ENCODE measurements around the gene GID8.
A peak's percentile ranks its signal among the peaks of the same experiment; 100 is the strongest.

Gene GID8

DNA sequence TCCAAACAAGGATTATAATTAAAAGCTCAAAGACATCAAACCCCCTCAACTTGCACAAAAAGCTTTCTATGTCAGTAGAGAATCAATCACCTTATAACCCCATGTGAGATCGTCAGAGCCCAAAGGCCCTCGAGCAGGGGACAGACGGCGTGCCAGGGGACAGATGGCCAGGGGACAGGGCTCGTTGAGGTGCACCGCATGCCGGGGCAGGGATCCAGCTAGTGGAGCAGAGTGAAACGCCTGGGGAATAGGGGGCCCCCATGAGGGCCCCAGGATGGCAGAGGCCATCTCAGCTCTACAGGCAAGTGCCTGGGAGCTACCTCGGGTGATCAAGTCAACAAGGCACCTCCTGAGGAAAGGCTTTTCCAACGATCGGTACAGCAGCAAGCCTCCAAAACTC is 40.3 kb upstream of the GID8 start:
- no peak for DNase-seq (ENCODE audit: low read depth, low spot score)
- no peak overlapping the region for H3K4me3 ChIP-seq (ENCODE audit: low read depth, low read length)
- TF ChIP-seq, protein P1, sequence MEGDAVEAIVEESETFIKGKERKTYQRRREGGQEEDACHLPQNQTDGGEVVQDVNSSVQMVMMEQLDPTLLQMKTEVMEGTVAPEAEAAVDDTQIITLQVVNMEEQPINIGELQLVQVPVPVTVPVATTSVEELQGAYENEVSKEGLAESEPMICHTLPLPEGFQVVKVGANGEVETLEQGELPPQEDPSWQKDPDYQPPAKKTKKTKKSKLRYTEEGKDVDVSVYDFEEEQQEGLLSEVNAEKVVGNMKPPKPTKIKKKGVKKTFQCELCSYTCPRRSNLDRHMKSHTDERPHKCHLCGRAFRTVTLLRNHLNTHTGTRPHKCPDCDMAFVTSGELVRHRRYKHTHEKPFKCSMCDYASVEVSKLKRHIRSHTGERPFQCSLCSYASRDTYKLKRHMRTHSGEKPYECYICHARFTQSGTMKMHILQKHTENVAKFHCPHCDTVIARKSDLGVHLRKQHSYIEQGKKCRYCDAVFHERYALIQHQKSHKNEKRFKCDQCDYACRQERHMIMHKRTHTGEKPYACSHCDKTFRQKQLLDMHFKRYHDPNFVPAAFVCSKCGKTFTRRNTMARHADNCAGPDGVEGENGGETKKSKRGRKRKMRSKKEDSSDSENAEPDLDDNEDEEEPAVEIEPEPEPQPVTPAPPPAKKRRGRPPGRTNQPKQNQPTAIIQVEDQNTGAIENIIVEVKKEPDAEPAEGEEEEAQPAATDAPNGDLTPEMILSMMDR (IDR thresholded peaks at IDR 0.05; ENCODE audit: insufficient read depth, low read length, missing control alignments): no peak
- CTCF ChIA-PET: interaction anchor here (1.4 to 8.9 kb wide), 4 partner anchors 8 to 111 kb away, joined by 7 to 189 read pairs (median 86); no protein-coding TSS in a partner anchor
- POLR2A ChIA-PET: no interaction called here

DNA sequence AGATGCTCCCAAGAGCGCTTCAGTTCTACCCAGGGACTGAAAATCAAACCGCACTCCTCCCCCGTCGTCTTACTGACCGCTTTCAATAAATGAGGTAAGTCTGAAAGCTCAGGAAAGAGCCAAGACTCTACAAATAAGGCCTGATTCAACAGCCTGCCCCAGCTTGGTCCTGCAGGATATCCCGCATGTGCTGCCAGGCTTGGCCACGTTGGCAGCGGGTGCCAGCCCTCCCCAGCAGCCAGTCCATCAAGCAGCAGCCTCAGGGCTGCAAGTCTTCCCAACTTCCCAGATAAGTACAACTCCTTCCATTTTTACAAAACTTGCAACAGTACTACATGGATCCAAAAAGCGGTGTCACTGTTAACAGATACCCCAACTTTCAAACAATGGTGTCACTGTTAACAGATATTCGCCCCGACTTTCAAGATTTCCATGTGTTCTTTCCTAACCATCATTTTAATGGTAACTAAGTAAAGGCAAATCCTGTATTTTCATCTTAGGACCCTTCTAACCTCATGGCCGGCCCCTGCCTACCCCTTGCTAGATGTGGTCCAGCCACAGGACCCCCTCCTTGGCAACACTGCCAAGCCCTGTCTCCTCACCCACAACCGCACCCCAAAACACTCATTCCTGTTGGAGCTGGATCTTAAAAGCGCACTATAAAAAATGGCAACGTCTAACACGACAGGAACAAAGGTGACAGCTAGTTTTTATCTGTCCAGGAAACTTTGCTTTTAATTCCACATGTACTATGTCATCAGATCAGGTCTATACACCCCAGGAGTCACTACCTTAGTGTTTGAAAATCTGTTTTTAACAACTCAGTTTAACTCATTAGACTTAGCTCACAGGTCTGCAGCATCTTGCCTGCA is 39.6 kb upstream of the GID8 start:
- TF ChIP-seq, protein P1 (IDR thresholded peaks at IDR 0.05; ENCODE audit: insufficient read depth, low read length, missing control alignments): no peak
- ChIA-PET CTCF (interaction anchor here (1.4 to 8.9 kb wide), 10 partner anchors 9 to 111 kb away, joined by 3 to 189 read pairs (median 18); partner anchors contain the start of gene GID8), POLR2A (interaction anchor here (0.8 kb wide), 1 partner anchor 39 kb away, joined by 3 read pairs; no protein-coding TSS in a partner anchor)
- no peak overlapping the region for H3K4me3 ChIP-seq (ENCODE audit: low read depth, low read length)
- DNase-seq (ENCODE audit: low read depth, low spot score): no peak

DNA sequence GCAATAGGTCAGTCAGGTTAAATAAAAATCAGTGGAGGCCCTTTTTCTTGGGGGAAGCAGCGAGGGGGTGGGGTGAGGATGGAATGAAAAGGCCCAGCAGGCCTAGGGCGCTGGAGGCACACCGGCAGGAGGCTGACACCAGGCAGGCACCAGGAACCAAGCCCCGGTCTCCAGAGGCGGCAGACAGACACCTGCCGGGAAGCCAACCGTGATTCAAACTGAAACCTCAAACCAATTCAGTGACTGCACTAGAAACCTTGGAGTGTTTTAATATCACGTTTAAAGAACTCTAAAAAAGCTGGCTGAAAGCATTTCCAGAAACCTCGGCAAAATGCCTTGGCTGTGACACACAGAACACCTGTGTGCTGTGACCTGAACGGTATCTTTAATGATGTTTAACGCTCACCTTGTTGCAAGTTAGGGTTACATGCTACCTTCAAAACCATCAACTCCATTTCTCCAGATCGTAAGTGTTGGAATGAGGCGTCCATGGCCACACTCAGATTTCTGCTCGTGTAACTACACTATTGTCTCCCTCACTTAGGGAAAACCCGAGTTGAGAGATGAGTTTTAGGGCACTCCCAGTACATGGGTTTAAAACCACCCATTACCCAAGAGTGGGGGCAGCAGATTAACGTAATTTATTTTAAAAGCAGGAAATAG is 38.8 kb upstream of the GID8 start:
- DNase-seq (ENCODE audit: low read depth, low spot score): no peak
- CTCF ChIA-PET: interaction anchor here (0.7 to 8.9 kb wide), 18 partner anchors 10 to 231 kb away, joined by 3 to 189 read pairs (median 4); partner anchors contain the start of genes DIDO1 and GID8
- POLR2A ChIA-PET: interaction anchor here (0.6 to 0.8 kb wide), 2 partner anchors 35 to 38 kb away, joined by 3 read pairs; no protein-coding TSS in a partner anchor
- H3K4me3 ChIP-seq (ENCODE audit: low read depth, low read length): no peak overlapping the region
- TF ChIP-seq, protein P1 (IDR thresholded peaks at IDR 0.05; ENCODE audit: insufficient read depth, low read length, missing control alignments): no peak

DNA sequence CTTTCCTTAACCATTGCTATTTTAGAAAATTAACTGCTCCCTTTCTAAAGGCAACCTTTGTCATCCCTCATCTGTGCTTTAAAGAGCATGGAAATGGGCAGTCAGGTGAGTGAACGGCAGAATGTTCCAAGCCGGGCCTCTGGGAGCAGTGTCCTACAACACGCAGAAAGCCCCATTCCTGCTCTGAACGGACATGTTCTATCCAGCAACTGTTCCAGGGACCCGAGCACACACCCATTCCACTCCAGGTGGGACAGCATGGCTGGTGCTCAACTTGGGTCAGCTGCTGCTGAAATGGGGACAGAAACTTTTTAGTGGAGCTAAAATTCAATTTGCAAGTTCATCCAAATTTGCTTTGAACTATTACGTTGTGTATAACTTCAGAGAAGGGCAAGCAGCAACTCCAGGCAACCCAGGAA is 38.3 kb upstream of the GID8 start:
- no peak for DNase-seq (ENCODE audit: low read depth, low spot score)
- ChIA-PET CTCF (interaction anchor here (0.7 to 8.9 kb wide), 19 partner anchors 9 to 232 kb away, joined by 3 to 189 read pairs (median 4); partner anchors contain the start of genes DIDO1 and GID8), POLR2A (interaction anchor here (0.6 kb wide), 1 partner anchor 35 kb away, joined by 3 read pairs; no protein-coding TSS in a partner anchor)

DNA sequence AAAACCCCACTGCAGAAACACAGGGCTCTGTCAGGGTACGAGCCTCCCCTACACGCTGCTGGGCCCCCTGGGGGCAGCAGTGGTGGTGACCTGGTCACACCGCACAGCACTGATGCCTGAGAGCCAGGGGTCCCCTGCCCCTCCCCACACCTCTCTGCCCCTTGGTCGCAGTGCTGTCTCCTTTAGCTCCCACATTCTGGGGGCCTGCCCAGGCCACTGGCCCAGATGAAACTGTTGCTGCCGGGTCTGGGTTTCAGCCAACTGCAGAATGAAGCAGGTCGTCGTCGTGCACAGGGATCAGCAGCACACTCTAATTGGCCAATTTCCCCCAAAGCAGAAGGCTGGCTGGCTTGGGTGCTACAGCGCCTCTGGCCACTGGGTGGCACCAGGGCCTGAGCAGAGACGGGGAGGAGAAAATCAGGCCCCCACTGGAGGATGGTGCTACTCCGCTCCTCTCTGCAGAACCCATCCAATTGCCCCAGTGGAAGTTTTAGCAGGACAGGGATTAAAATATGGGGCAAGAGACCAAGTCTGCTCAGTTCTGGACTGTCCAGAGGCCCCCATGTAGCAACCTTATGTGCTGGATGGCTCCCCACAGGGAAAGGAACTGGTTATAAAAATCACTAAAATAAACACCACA is 37.8 kb upstream of the GID8 start:
- TF ChIP-seq, protein P1 (IDR thresholded peaks at IDR 0.05; ENCODE audit: insufficient read depth, low read length, missing control alignments): peak; percentile 97
- ChIA-PET CTCF (interaction anchor here (0.9 to 8.9 kb wide), 20 partner anchors 8 to 109 kb away, joined by 3 to 189 read pairs (median 6); partner anchors contain the start of genes DIDO1 and GID8), POLR2A (no interaction called here)

More for the DNA sequence above, 38.3 kb upstream of the GID8 start:
- TF ChIP-seq, protein P1 (IDR thresholded peaks at IDR 0.05; ENCODE audit: insufficient read depth, low read length, missing control alignments): no peak
- H3K4me3 ChIP-seq (ENCODE audit: low read depth, low read length): no peak overlapping the region

More for the DNA sequence above, 37.8 kb upstream of the GID8 start:
- no peak overlapping the region for H3K4me3 ChIP-seq (ENCODE audit: low read depth, low read length)
- DNase-seq (ENCODE audit: low read depth, low spot score): no peak
